Measurements from ENCODE around the gene CHPF2.

- no peak for TF ChIP-seq EP300 (IDR thresholded peaks at IDR 0.05)
- TF ChIP-seq, protein P1, sequence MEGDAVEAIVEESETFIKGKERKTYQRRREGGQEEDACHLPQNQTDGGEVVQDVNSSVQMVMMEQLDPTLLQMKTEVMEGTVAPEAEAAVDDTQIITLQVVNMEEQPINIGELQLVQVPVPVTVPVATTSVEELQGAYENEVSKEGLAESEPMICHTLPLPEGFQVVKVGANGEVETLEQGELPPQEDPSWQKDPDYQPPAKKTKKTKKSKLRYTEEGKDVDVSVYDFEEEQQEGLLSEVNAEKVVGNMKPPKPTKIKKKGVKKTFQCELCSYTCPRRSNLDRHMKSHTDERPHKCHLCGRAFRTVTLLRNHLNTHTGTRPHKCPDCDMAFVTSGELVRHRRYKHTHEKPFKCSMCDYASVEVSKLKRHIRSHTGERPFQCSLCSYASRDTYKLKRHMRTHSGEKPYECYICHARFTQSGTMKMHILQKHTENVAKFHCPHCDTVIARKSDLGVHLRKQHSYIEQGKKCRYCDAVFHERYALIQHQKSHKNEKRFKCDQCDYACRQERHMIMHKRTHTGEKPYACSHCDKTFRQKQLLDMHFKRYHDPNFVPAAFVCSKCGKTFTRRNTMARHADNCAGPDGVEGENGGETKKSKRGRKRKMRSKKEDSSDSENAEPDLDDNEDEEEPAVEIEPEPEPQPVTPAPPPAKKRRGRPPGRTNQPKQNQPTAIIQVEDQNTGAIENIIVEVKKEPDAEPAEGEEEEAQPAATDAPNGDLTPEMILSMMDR (IDR thresholded peaks at IDR 0.05): no peak
Observed at GRCh38 chr7:151283302-151283701, 51.0 kb downstream of the CHPF2 start.
